Measurements from ENCODE around the gene DOP1B.
"Not testable (repeated sequence)": the region's sequence is repeated elsewhere in the genome, so short reads cannot be mapped to it uniquely, and the experiment has no call there.

Gene DOP1B

DNA sequence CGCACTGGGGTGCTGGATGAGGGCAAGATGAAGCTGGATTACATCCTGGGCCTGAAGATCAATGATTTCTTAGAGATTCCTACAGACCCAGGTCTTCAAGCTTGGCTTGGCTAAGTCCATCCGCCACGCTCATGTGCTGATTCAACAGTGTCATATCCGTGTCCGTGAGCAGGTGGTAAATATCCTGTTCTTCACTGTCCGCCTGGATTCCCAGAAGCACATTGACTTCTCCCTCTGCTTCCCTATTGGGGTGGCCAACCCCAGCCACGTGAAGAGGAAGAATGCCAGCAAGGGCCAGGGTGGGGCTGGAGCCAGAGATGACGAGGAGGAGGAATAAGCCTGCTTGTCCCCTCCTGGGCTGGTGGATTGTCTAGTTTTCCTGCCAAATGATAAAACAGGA is 23.9 kb upstream of the DOP1B start:
- no peak overlapping the region for H3K27ac ChIP-seq
- DNase-seq (ENCODE audit: low read depth, low spot score), result no peak

DNA sequence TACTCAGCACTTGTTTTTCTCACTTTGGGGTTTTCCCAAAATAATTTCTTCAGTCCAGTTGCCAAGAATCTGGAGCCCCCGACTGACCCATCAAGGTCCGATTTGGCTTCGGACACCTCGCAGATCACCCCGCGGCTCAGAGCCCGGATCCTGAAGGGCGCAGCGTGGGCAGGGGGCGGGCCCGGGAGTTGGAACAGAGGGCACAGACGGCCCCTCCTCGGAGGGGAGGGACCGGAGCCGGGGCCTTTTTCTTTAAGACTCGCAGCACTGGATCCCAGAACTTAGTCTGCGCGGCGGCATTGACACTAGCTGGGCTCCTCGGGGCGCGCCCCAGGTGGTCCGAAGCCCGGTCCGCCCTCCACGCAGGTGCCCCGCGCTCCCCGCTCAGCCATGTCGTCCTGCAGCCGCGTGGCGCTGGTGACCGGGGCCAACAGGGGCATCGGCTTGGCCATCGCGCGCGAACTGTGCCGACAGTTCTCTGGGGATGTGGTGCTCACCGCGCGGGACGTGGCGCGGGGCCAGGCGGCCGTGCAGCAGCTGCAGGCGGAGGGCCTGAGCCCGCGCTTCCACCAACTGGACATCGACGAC is 21.7 kb upstream of the DOP1B start, which contains the start of gene CBR3:
Gene CBR3 (plus strand): TSS at position 277 of the 588 bp plus-strand sequence. CDS start 114 bp downstream, at position 391.
- peak within 1 kb of the TSS; percentile 53 for H3K27ac ChIP-seq
- DNase-seq (ENCODE audit: low read depth, low spot score), result no peak

DNA sequence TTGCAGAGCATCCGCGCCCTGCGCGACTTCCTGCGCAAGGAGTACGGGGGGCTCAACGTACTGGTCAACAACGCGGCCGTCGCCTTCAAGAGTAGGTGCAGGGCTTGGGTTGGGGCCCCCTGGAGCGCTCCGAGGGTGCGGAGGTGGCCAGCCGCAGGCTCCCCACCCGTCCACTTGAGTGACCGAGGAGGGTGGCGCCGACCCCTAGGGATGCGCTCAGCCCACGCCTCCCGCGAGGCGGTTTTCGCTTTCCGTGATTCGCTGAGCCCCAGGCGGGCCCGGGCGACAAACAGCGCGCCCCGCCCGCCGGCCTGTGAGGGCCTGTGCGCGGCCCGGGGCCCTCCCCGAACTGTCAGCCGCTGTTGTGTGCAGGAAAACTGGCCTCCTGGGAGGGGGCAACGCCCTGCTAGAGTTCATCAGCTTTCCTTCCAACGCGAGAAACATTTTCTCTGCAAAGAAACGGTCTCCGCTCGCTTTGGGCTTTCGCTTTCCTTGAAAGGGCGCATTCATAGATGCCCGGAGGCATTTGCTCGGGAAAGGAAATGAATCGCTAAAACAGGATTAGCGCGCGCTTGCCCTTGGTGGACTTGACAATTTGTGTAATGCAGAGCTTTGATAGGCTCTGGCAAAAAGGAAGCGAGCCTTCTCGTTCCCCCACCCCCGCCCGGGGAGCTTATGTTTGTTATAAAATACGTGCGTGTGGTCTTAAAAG is 21.1 kb upstream of the DOP1B start:
- H3K27ac ChIP-seq, result peak overlapping the region; percentile 53
- no peak for DNase-seq (ENCODE audit: low read depth, low spot score)

DNA sequence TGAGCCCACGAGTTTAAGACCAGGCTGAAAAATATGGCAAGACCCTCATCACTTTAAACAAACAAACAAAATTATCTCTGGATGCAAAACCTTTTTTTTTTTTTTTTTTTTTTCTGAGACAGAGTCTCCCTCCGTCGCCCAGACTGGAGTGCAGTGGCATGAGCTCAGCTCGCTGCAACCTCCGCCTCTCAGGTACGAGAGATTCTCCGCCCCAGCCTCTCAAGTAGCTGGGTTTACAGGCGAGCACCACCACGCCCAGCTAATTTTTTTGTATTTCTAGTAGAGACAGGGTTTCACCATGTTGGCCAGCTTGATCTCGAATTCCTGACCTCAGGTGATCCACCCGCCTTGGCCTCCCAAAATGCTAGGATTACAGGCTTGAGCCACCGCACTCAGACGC is 16.8 kb upstream of the DOP1B start:
- not testable (repeated sequence) for DNase-seq (ENCODE audit: low read depth, low spot score); H3K27ac ChIP-seq

DNA sequence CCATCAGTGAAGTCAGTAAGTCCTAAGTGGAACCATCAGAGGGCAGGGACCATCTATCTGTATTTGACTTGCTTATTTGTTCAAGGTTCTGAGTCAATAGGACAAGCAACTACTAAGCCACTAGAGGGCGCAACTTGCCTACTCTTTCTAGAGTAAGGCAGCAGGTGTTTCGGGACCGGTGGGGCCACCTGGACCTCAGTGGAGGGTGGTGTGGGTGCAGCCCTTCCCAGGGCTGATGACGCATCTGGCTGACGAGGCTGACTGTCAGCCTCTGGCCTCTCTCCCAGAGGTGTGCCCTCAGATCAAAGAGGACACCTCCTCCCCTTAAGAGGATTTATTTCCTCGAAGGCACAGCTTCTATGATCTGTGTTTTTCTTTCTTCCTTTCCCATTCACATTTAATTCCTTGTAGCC is 15.1 kb upstream of the DOP1B start:
- peak overlapping the region; percentile 64 for H3K27ac ChIP-seq

DNA sequence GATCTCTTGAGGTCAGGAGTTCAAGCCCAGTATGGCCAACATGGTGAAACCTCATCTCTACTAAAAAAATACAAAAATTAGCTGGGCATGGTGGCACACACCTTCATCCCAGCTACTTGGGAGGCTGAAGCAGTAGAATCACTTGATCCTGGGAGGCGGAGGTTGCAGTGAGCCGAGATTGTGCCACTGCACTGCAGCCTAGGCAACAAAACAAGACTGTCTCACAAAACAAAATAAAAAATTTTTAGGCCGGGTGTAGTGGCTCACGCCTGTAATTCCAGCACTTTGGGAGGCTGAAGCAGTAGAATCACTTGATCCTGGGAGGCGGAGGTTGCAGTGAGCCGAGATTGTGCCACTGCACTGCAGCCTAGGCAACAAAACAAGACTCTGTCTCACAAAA is 12.4 kb upstream of the DOP1B start:
- H3K27ac ChIP-seq; DNase-seq (ENCODE audit: low read depth, low spot score): not testable (repeated sequence)

More for the DNA sequence above, 15.1 kb upstream of the DOP1B start:
- peak; percentile 97 for DNase-seq (ENCODE audit: low read depth, low spot score)

DNA sequence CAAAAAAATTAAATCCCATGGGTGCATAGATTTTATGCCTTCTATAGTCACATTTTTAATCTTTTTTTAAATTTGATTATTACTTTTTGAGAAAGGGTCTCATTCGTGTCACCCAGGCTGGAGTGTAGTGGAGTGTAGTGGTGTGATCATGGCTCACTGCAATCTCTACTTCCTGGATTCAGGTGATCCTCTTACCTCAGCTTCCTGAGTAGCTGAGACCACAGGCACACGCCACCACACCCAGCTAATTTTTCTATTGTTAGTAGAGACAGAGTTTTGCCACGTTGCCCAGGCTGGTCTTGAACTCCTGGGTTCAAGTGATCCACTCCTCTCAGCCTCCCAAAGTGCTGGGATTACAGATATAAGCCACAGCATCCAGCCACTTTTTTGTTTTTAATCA is 11.4 kb upstream of the DOP1B start:
- H3K27ac ChIP-seq, result no peak overlapping the region
- DNase-seq (ENCODE audit: low read depth, low spot score), result no peak

DNA sequence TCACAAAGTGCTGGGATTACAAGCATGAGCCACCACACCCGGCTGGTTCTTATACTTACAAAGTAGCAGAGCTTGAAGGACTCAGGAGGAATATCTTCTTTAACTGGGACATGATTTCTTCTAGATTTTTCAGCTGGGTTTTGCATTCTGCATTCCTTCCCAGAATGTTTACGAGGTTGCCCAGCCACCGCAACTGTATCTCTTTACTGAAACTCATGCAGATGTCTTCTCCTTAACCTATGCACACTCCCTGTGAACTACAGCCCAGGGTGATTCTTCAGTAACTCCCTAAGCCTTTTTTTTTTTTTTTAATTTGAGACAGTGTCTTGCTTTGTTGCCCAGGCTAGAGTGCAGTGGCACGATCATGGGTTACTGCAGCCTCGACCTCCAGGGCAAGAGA is 8.7 kb upstream of the DOP1B start:
- DNase-seq (ENCODE audit: low read depth, low spot score), result no peak
- no peak overlapping the region for H3K27ac ChIP-seq

- no peak overlapping the region for H3K27ac ChIP-seq
- DNase-seq (ENCODE audit: low read depth, low spot score), result no peak
These were observed 7.7 kb upstream of the DOP1B start for GRCh38 chr21:36148886-36149285.

DNA sequence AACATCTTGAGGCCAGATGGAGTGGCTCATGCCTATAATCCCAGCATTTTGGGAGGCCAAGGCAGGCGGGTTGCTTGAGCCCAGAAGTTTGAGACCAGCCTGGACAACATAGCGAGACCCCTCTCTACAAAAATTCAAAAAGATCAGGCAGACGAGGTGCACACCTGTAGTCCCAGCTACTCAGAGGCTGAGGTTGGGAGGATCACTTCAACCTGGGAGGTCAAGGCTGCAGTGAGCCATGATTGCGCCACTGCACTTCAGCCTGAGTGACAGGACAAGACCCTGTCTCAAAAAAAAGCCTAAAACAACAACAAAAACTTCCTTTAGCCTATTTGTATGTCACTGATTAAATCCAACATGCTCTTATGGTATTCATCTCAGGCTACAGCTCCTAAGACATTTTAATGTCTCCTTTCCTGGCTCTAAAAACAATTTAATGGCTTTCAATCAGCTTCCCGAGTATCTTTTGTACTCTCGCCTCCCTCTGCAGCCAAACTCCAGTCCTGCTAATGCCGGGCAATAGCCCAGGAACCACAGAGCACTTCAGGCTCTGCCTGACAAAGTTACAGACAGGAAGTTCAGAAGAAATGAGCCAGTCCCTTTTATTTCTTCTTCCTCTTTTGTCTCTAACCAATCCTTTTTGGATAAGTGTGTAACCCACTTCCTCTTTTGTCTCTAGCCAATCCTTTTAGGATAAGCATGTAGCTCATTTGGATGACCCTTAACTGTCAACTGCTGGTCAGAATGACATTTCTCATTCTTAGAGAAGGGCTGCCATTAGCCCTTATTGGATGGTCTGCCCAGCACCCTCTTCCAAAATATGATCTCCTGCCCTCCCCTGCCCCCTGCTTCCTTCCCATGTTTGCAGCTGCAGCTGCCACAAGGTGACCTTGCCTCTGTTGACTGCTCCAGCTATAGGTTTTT is 6.6 kb upstream of the DOP1B start:
- DNase-seq (ENCODE audit: low read depth, low spot score), result no peak

GRCh38 chr21:36155603-36156338 is 853 bp upstream of the DOP1B start:
- H3K27ac ChIP-seq, result peak overlapping the region; percentile 66
- peak; percentile 45 for DNase-seq (ENCODE audit: low read depth, low spot score)

More for the DNA sequence above, 6.6 kb upstream of the DOP1B start:
- no peak overlapping the region for H3K27ac ChIP-seq

DNA sequence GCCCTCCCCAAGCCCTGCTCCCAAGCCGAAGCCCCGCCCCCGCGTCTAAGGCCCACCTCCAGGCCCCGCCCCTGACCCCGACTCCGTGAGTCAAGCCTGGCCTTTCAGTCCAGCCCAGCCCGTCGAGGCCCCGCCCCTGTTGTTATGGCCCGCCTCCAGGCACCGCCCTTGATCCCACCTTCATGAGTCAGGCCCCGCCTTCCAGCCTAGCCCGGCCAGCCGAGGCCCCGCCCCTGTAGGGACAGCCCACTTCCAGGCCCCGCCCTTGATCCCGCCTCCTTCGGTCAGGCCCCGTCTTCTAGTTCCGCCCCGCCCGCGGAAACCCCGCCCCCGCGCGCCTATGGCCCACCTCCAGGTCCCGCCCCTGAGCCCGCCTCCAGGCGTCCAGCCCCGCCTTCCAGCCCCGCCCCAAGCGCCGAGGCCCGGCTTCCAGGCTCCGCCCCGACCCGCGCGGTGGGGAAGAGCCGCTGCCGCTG is 247 bp upstream of the DOP1B start:
- H3K27ac ChIP-seq, result peak overlapping the region; percentile 66
- peak; percentile 87 for DNase-seq (ENCODE audit: low read depth, low spot score)

DNA sequence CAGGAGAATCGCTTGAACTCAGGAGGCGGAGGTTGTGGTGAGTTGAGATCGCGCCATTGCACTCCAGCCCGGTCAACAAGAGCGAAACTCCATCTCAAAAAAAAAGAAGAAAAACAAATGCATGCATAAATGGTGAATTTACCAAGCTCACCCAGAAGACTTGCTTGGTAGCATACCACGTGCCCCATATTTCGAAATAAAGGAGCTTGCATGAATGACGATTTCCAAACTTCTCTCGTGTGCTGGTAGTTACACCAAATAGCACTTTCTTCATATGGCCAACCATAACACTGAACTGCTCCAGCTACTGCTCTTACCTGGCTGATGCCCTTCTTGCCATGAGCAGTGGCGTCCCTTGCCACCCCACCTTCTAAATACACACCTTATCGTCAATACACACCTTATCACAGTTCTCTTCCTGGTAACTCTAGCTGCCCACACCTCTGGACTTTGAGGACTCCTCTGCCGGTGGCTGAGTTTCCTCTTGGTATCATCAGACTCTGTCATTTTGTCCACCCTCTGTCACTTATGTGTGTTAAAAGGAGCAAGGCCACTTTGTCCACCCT is 2.8 kb downstream of the DOP1B start:
- H3K27ac ChIP-seq, result no peak overlapping the region
- DNase-seq (ENCODE audit: low read depth, low spot score), result no peak

DNA sequence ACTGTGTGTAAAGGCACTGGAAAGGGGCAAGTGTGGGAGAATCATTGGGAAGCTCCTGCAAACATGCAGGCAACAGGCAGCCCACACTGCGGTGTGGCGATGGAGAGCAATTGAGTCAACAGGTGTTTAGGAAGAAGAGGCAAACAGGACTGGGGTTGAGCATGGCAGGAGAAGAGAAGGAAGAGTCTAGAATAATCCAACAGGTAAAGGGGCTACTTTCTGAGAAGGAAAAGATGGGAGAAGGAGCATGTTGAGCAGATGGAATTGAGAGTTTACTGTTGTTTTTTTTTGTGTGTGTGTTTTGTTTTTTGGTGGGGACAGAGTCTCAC is 4.2 kb downstream of the DOP1B start:
- DNase-seq (ENCODE audit: low read depth, low spot score), result no peak
- H3K27ac ChIP-seq, result no peak overlapping the region

- DNase-seq (ENCODE audit: low read depth, low spot score), result no peak
- H3K27ac ChIP-seq, result no peak overlapping the region
These were observed 6.0 kb downstream of the DOP1B start for GRCh38 chr21:36162631-36163030.

DNA sequence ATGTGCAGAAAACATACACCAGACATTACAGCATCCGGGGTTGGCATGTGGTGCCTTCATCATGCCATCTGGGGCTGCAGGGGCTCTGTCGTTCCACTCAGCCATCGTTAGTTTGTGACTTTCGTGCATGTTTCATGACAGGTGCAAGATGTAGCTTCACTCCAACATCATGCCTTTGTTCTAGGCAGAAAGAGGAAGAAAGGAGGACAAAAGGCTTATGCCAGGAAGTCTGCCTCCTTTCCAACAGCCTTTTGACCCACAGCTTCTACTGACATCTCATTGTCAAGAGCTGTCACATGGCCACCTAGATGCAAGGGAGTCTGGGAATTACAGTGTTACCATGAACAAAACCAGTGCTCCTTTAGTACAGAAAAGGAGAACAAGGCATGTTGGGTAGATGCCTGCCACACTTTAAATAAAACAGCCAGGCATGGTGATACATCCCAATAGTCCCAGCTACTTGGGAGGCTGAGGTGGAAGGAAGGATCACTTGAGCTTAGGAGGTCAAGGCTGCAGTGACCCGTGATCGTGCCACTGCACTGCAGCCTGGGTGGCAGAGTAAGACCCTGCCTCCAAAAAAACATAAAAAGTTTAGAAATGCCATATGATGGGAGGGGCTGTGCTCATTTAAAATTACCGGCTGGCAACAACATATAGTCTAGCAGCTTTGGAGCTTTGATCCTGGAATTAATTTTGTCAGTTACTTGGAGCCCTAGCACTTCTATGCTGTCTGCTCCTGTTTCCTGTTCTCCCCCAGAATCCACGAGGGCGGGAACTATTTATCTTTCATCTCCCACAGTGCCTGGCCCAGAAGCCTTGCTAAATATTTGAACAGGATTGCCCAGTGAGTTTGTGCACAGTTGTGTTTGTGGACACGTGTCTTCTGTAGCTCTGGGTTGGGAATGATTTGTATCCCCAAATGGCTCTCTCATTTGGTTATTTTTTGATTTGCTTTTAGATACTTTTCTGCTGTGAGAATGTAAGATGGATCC is 7.4 kb downstream of the DOP1B start:
- H3K27ac ChIP-seq, result no peak overlapping the region
- no peak for DNase-seq (ENCODE audit: low read depth, low spot score)

- DNase-seq (ENCODE audit: low read depth, low spot score), result no peak
- H3K27ac ChIP-seq, result no peak overlapping the region
These were observed 8.7 kb downstream of the DOP1B start for GRCh38 chr21:36165356-36165755.

- no peak for DNase-seq (ENCODE audit: low read depth, low spot score)
- no peak overlapping the region for H3K27ac ChIP-seq
These were observed 10.1 kb downstream of the DOP1B start for GRCh38 chr21:36166705-36167104.

DNA sequence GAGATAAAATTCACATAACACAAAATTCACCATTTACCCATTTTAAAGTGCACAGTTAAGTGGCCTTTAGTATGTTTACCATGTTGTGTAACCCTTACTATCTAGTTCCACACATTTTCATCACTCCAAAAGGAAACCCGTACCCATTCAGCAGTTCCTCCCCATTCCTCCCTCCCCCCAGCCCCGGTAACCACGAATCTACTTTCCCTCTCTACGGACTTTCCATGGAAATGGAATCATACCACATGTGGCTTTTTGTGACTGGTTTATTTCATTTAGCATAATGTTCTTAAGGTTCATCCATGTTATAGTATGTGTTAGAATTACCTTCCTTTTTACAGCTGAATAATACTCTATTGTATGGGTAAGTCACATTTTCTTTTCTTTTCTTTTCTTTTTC is 10.9 kb downstream of the DOP1B start:
- no peak for DNase-seq (ENCODE audit: low read depth, low spot score)
- no peak overlapping the region for H3K27ac ChIP-seq
